IgD-negative memory B cell (primary cell): ENCODE measurements around the gene THYN1. TPM values are rescaled to one million over a fixed set of nuclear protein-coding genes. Genes with fewer than 3 reads are reported as not detected.
"Not testable (repeated sequence)": the region's sequence is repeated elsewhere in the genome, so short reads cannot be mapped to it uniquely, and the experiment has no call there.

Experiments used
- H3K27ac Mint-ChIP-seq, 3 donors: one replicate each; pipeline ENCODE4 v1.8.0; 2020 to 2022; ENCODE audit warnings: mild to moderate bottlenecking in 3 of 3, mixed read lengths in 3 of 3, moderate library complexity in 1 of 3
- H3K27me3 Mint-ChIP-seq: one replicate; pipeline ENCODE4 v1.8.0; 2021; ENCODE audit warnings: mixed read lengths
- H3K36me3 Mint-ChIP-seq: one replicate; pipeline ENCODE4 v1.8.0; 2020; ENCODE audit warnings: mild to moderate bottlenecking, mixed read lengths
- H3K4me1 Mint-ChIP-seq, 3 donors: one replicate each; pipeline ENCODE4 v1.8.0; 2020 to 2022; ENCODE audit warnings: mixed read lengths in 3 of 3, mild to moderate bottlenecking in 1 of 3
- H3K4me3 Mint-ChIP-seq, 4 donors: one replicate each; pipeline ENCODE4 v1.8.0; 2020 to 2022; ENCODE audit warnings: mild to moderate bottlenecking in 4 of 4, mixed read lengths in 4 of 4, moderate library complexity in 3 of 4
- H3K9me3 Mint-ChIP-seq, 3 donors: one replicate each; pipeline ENCODE4 v1.8.0; 2020 to 2021; ENCODE audit warnings: mixed read lengths in 3 of 3, mild to moderate bottlenecking in 1 of 3
- polyA plus RNA-seq: library from polyadenylated mRNA; unstranded; fragments of 300-500 nt; fragmentation: Illumina TruSeq; gene quantifications from one replicate; pipeline ENCODE4 v1.2.3, GENCODE V29; 2021

Gene THYN1
- polyA plus RNA-seq, 1 donor from 2014 or later, result 77.4 TPM

- Mint-ChIP-seq H3K9me3 (no peaks in the 10 kb centered on the region), H3K27ac (no peak overlapping the region), H3K27me3 (peaks cover 10% of the 10 kb centered on the region), H3K4me3 (no peak overlapping the region), H3K36me3 (peaks cover 2% of the 10 kb centered on the region), H3K4me1 (peaks cover 0 to 3% (median 1%) of the 10 kb centered on the region in 3 donors)
Measured at GRCh38 chr11:134264966-134265764, 12.0 kb upstream of the THYN1 start.

- H3K27me3 Mint-ChIP-seq, result no peaks in the 10 kb centered on the region
- no peak overlapping the region for H3K27ac Mint-ChIP-seq
- no peaks in the 10 kb centered on the region for H3K9me3 Mint-ChIP-seq
- peaks cover 0 to 3% (median 0%) of the 10 kb centered on the region in 3 donors for H3K4me1 Mint-ChIP-seq
- H3K4me3 Mint-ChIP-seq, result no peak overlapping the region
- peaks cover 4% of the 10 kb centered on the region for H3K36me3 Mint-ChIP-seq
Measured at GRCh38 chr11:134261626-134262488, 8.7 kb upstream of the THYN1 start.

DNA sequence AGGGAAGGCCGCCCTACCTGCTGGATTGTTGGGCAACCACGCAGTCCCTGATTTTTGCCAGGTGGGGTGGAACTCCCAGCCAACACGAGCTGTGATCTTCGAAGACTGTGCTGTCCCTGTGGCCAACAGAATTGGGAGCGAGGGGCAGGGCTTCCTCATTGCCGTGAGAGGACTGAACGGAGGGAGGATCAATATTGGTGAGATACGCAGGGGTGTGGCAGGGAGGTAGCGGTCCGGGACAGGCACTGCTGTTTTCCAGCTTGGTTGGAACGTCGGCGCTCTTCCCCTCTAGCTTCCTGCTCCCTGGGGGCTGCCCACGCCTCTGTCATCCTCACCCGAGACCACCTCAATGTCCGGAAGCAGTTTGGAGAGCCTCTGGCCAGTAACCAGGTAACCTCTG is 7.8 kb upstream of the THYN1 start:
- no peak overlapping the region for H3K4me3 Mint-ChIP-seq
- H3K4me1 Mint-ChIP-seq, result peaks cover 0 to 3% (median 0%) of the 10 kb centered on the region in 3 donors
- H3K36me3 Mint-ChIP-seq, result peaks cover 6% of the 10 kb centered on the region
- no peak overlapping the region for H3K27ac Mint-ChIP-seq
- no peaks in the 10 kb centered on the region for H3K9me3 Mint-ChIP-seq
- no peaks in the 10 kb centered on the region for H3K27me3 Mint-ChIP-seq

DNA sequence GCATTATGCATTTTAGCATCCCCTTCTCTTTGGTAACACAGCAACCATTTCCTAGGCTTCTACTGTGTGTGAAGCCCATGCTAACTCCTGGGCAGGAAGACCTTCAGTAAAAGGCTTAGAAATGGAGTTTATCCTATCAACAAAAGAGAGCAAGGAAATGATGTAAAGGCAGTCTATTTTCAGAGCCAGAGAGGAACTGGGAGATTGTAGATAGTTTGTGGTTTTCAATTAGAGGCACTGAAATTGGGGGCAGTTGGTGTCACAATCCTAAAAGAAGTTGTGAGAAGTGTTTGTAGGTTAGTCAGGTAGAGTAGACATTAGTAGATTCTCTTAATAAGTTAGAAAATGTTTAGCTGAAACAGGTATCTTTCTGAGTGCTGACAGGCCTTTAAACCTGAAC is 7.4 kb upstream of the THYN1 start:
- no peaks in the 10 kb centered on the region for H3K27me3 Mint-ChIP-seq
- H3K36me3 Mint-ChIP-seq, result peaks cover 6% of the 10 kb centered on the region
- H3K4me1 Mint-ChIP-seq, result peaks cover 0 to 3% (median 0%) of the 10 kb centered on the region in 3 donors
- no peak overlapping the region for H3K27ac Mint-ChIP-seq
- no peaks in the 10 kb centered on the region for H3K9me3 Mint-ChIP-seq
- H3K4me3 Mint-ChIP-seq, result no peak overlapping the region

DNA sequence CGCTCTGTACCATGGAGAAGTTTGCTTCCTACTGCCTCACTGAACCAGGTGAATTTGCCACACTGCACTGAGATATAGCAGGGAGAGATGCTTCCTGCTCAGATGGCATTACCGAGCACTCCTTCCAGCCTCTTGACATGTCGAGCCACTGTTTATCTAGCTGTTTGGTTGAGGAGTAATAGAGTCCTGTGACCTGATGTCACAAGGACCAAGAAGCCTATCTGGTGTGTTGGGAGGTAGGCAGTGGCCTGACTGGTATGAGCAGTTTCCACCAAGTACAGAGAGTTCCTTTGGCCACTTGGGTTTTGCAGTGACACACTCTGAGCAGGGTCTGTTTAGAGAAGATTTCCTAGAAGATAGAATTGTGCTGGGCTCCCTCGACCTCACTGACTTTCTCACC is 5.4 kb upstream of the THYN1 start:
- H3K9me3 Mint-ChIP-seq, result no peaks in the 10 kb centered on the region
- H3K4me3 Mint-ChIP-seq, result peak overlapping the region in 1 of 4 donors; percentile 35
- no peak overlapping the region for H3K27ac Mint-ChIP-seq
- peaks cover 9 to 10% (median 9%) of the 10 kb centered on the region in 3 donors for H3K4me1 Mint-ChIP-seq
- H3K36me3 Mint-ChIP-seq, result peaks cover 6% of the 10 kb centered on the region
- H3K27me3 Mint-ChIP-seq, result no peaks in the 10 kb centered on the region

DNA sequence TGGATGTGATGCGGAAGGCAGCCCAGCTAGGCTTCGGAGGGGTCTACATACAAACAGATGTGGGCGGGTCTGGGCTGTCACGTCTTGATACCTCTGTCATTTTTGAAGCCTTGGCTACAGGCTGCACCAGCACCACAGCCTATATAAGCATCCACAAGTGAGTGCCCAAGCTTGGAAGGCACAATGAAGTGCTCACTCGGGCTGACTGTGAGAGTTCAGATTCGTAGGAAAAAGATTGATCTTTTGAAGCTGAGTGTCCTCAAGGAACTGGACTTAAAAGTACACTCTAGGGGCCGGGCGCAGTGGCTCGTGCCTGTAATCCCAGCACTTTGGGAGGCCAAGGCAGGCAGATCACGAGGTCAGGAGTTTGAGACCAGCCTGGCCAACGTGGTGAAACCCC is 3.9 kb upstream of the THYN1 start:
- H3K9me3 Mint-ChIP-seq, result no peaks in the 10 kb centered on the region
- no peaks in the 10 kb centered on the region for H3K27me3 Mint-ChIP-seq
- H3K36me3 Mint-ChIP-seq, result peaks cover 6% of the 10 kb centered on the region
- H3K4me3 Mint-ChIP-seq, result peak overlapping the region in 1 of 4 donors; percentile 78
- peaks cover 15 to 24% (median 16%) of the 10 kb centered on the region in 3 donors for H3K4me1 Mint-ChIP-seq
- no peak overlapping the region for H3K27ac Mint-ChIP-seq

- not testable (repeated sequence) for H3K9me3 Mint-ChIP-seq, H3K27me3 Mint-ChIP-seq
- H3K4me3 Mint-ChIP-seq, result peak overlapping the region in 3 of 4 donors; percentile 47 to 79 (median 78)
Measured at GRCh38 chr11:134255184-134255561, 2.0 kb upstream of the THYN1 start.

DNA sequence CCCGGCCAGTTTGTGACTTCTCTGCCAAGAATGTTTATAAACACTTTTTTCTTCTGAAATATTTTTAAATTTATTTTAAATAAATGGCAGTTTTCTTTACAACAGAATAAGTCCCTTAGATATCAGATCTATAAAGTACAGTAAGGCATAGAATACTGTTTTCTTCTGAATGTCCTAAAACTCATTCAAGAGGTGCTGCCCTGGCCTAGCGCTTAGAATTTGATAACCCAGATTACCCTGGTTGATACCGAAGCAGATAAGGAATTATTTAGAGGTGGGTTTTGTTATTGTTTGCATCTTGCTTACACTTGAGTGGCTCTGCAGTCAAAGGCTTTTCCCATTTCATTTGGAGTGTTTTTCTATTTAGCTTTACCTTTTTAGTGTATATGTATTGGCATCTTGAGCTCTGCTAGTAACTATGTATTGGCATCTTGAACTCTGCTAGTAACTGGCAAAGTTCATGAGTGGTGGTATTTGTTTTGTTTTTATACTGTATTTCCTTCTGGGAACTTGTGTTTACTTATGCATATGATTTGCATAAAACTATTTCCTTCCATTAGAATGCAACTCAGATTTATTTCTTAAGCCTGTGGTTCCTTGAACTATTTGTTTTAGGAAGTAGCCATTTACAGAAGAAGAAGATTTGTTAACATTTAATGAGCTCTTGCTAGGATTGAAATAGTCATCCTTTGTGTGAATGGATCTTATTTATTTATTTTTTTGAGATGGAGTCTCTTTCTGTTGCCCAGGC is 1.5 kb upstream of the THYN1 start:
- Mint-ChIP-seq H3K27me3 (no peaks in the 10 kb centered on the region), H3K27ac (peak overlapping the region in 1 of 3 donors; percentile 43), H3K4me3 (peak overlapping the region; percentile 96 to 98 (median 97)), H3K36me3 (peaks cover 3% of the 10 kb centered on the region), H3K4me1 (peaks cover 18 to 26% (median 19%) of the 10 kb centered on the region in 3 donors), H3K9me3 (no peaks in the 10 kb centered on the region)

More at GRCh38 chr11:134255184-134255561, 2.0 kb upstream of the THYN1 start:
- not testable (repeated sequence) for H3K36me3 Mint-ChIP-seq, H3K27ac Mint-ChIP-seq
- H3K4me1 Mint-ChIP-seq, result peaks cover 18 to 26% (median 19%) of the 10 kb centered on the region in 3 donors

GRCh38 chr11:134252346-134253187 is 585 bp downstream of the THYN1 start:
- Mint-ChIP-seq H3K27me3 (no peaks in the 10 kb centered on the region), H3K27ac (peak overlapping the region in 2 of 3 donors; percentile 71 to 84), H3K4me1 (peaks cover 18 to 26% (median 21%) of the 10 kb centered on the region in 3 donors), H3K4me3 (peak overlapping the region; percentile 96 to 98 (median 97)), H3K9me3 (no peaks in the 10 kb centered on the region), H3K36me3 (peaks cover 7% of the 10 kb centered on the region)

DNA sequence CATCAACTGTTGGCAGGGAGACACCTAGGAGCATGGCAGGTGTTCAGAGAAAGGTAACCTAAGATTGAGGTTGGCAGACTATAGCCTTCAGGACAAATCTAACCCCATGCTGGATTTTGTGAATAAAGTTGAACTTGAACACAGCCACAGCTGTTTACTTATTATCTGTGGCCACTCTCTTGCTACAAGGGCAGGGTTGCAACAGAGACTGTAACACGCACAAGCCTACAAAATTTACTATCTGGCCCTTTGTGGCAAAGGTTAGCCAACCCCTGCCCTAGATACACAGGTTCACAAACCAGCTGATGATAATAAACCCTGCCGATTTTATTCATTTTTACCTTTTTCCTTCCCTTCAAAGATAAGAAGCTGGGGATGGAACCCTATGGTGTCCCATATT is 2.5 kb downstream of the THYN1 start:
- Mint-ChIP-seq H3K4me1 (peaks cover 18 to 26% (median 21%) of the 10 kb centered on the region in 3 donors), H3K27ac (no peak overlapping the region), H3K4me3 (no peak overlapping the region), H3K9me3 (no peaks in the 10 kb centered on the region), H3K36me3 (peaks cover 6% of the 10 kb centered on the region), H3K27me3 (no peaks in the 10 kb centered on the region)

GRCh38 chr11:134250246-134250645 is 2.9 kb downstream of the THYN1 start:
- Mint-ChIP-seq H3K4me1 (peaks cover 18 to 26% (median 21%) of the 10 kb centered on the region in 3 donors), H3K27me3 (no peaks in the 10 kb centered on the region), H3K4me3 (no peak overlapping the region), H3K27ac (no peak overlapping the region), H3K9me3 (no peaks in the 10 kb centered on the region), H3K36me3 (peaks cover 6% of the 10 kb centered on the region)

GRCh38 chr11:134248910-134249480 is 4.2 kb downstream of the THYN1 start:
- Mint-ChIP-seq H3K36me3 (peaks cover 8% of the 10 kb centered on the region), H3K9me3 (no peaks in the 10 kb centered on the region), H3K4me3 (peak overlapping the region in 1 of 4 donors; percentile 65), H3K27me3 (no peaks in the 10 kb centered on the region), H3K27ac (no peak overlapping the region), H3K4me1 (peaks cover 13 to 18% (median 13%) of the 10 kb centered on the region in 3 donors)

- no peaks in the 10 kb centered on the region for H3K27me3 Mint-ChIP-seq
- peak overlapping the region in 1 of 4 donors; percentile 43 for H3K4me3 Mint-ChIP-seq
- no peak overlapping the region for H3K27ac Mint-ChIP-seq
- H3K9me3 Mint-ChIP-seq, result no peaks in the 10 kb centered on the region
- peaks cover 8% of the 10 kb centered on the region for H3K36me3 Mint-ChIP-seq
- H3K4me1 Mint-ChIP-seq, result peaks cover 0 to 3% (median 2%) of the 10 kb centered on the region in 3 donors
Measured at GRCh38 chr11:134246678-134247077, 6.5 kb downstream of the THYN1 start.

- no peak overlapping the region for H3K4me3 Mint-ChIP-seq
- H3K27me3 Mint-ChIP-seq, result no peaks in the 10 kb centered on the region
- H3K9me3 Mint-ChIP-seq, result no peaks in the 10 kb centered on the region
- H3K4me1 Mint-ChIP-seq, result peaks cover 0 to 2% (median 0%) of the 10 kb centered on the region in 3 donors
- no peak overlapping the region for H3K27ac Mint-ChIP-seq
- H3K36me3 Mint-ChIP-seq, result peaks cover 8% of the 10 kb centered on the region
Measured at GRCh38 chr11:134246100-134246499, 7.1 kb downstream of the THYN1 start.
